ENCODE data around the gene SCNN1B.

GRCh38 chr16:23406024-23406423 is 103.9 kb downstream of the SCNN1B start:
- TF ChIP-seq CTCF (conservative IDR thresholded peaks at IDR 0.05) (no peak), ZFX (IDR thresholded peaks at IDR 0.05) (no peak)

All from C4-2B (cell line).